ENCODE data around the gene MALRD1.

The MALRD1 gene

GRCh38 chr10:19719284-19719683 lies 670.7 kb downstream of the MALRD1 start:
- Histone ChIP-seq H3K9me3 (ENCODE audit: low read length) (no peaks in the 10 kb centered on the region), H3K9ac (ENCODE audit: low read length) (no peak overlapping the region), H3K27ac (ENCODE audit: low read depth, low read length, poor library complexity, severe bottlenecking) (no peak overlapping the region), H3K27me3 (ENCODE audit: insufficient read depth, low read length) (no peaks in the 10 kb centered on the region), H3K4me1 (ENCODE audit: insufficient read depth, low read length, severe bottlenecking) (no peaks in the 10 kb centered on the region), H3K9me2 (ENCODE audit: low read depth, low read length) (no peaks in the 10 kb centered on the region), H3K79me2 (ENCODE audit: insufficient read depth, low read length) (no peaks in the 10 kb centered on the region), H3F3A (ENCODE audit: insufficient read depth, low read length) (no peaks in the 10 kb centered on the region), H3K36me3 (ENCODE audit: insufficient read depth, low read length) (no peaks in the 10 kb centered on the region), H3K4me3 (ENCODE audit: low read depth, low read length, poor library complexity, severe bottlenecking) (no peak overlapping the region), H3K4me2 (ENCODE audit: low read length) (no peak overlapping the region), H4K20me1 (ENCODE audit: insufficient read depth, low read length) (no peaks in the 10 kb centered on the region), H2AFZ (ENCODE audit: low read length) (no peak overlapping the region)
- no peak for TF ChIP-seq CTCF (IDR thresholded peaks at IDR 0.05; ENCODE audit: low read length)

DNA sequence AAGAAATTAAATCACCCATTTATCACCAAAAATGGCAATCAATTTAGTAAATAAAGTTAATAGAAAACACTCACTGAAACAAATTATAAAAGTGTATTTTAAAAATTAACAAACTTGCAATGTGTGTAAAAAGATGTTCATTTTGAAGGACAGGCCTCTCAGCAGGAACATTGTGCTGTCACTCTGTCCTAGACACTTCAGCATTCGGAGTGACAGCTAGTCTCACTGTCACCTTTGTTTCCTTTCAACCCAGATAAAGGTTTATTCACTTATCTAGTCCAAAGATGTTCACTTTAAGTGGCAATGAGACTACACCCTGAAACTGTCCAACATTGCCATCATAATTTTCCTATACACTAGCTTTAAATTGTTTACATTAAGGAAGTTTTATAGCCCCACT lies 675.7 kb downstream of the MALRD1 start:
- H2AFZ ChIP-seq (ENCODE audit: low read length): no peak overlapping the region
- no peaks in the 10 kb centered on the region for H3K4me1 ChIP-seq (ENCODE audit: insufficient read depth, low read length, severe bottlenecking)
- no peak overlapping the region for H3K4me3 ChIP-seq (ENCODE audit: low read depth, low read length, poor library complexity, severe bottlenecking)
- no peaks in the 10 kb centered on the region for H4K20me1 ChIP-seq (ENCODE audit: insufficient read depth, low read length)
- H3K9ac ChIP-seq (ENCODE audit: low read length): no peak overlapping the region
- no peaks in the 10 kb centered on the region for H3K36me3 ChIP-seq (ENCODE audit: insufficient read depth, low read length)
- H3K9me3 ChIP-seq (ENCODE audit: low read length): no peaks in the 10 kb centered on the region
- H3K79me2 ChIP-seq (ENCODE audit: insufficient read depth, low read length): no peaks in the 10 kb centered on the region
- H3K27me3 ChIP-seq (ENCODE audit: insufficient read depth, low read length): no peaks in the 10 kb centered on the region
- H3F3A ChIP-seq (ENCODE audit: insufficient read depth, low read length): no peaks in the 10 kb centered on the region
- no peaks in the 10 kb centered on the region for H3K9me2 ChIP-seq (ENCODE audit: low read depth, low read length)
- H3K27ac ChIP-seq (ENCODE audit: low read depth, low read length, poor library complexity, severe bottlenecking): no peak overlapping the region
- H3K4me2 ChIP-seq (ENCODE audit: low read length): no peak overlapping the region
- TF ChIP-seq CTCF (IDR thresholded peaks at IDR 0.05; ENCODE audit: low read length) (no peak), EZH2 (IDR thresholded peaks at IDR 0.05; ENCODE audit: borderline replicate concordance, low read length) (no peak)

DNA sequence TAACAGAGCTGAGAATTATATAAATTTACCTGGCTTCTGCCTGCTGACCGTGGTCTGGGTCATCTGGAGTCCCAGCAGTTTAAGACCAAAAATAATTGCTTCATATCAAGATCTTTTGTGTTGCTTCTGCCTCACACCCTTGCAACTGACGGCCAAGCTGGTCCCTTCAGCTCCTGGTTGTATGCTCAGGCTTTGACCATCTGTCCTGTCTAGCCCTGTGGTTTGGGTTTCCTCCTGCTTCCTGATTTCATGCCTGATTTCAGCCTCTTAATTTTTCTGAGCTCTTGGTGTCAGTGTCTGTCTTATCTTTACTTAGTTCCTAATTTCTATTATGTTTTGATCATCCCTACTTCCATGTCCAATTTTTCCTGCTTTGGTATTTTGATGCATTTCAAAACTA lies 679.8 kb downstream of the MALRD1 start:
- H3F3A ChIP-seq (ENCODE audit: insufficient read depth, low read length): no peaks in the 10 kb centered on the region
- H3K27ac ChIP-seq (ENCODE audit: low read depth, low read length, poor library complexity, severe bottlenecking): no peak overlapping the region
- no peaks in the 10 kb centered on the region for H3K9me3 ChIP-seq (ENCODE audit: low read length)
- no peaks in the 10 kb centered on the region for H3K4me1 ChIP-seq (ENCODE audit: insufficient read depth, low read length, severe bottlenecking)
- TF ChIP-seq CTCF (IDR thresholded peaks at IDR 0.05; ENCODE audit: low read length) (no peak), EZH2 (IDR thresholded peaks at IDR 0.05; ENCODE audit: borderline replicate concordance, low read length) (no peak)
- no peaks in the 10 kb centered on the region for H3K27me3 ChIP-seq (ENCODE audit: insufficient read depth, low read length)
- H4K20me1 ChIP-seq (ENCODE audit: insufficient read depth, low read length): no peaks in the 10 kb centered on the region
- no peak overlapping the region for H3K9ac ChIP-seq (ENCODE audit: low read length)
- H3K4me3 ChIP-seq (ENCODE audit: low read depth, low read length, poor library complexity, severe bottlenecking): no peak overlapping the region
- H3K9me2 ChIP-seq (ENCODE audit: low read depth, low read length): no peaks in the 10 kb centered on the region
- H2AFZ ChIP-seq (ENCODE audit: low read length): no peak overlapping the region
- no peaks in the 10 kb centered on the region for H3K36me3 ChIP-seq (ENCODE audit: insufficient read depth, low read length)
- H3K4me2 ChIP-seq (ENCODE audit: low read length): no peak overlapping the region
- H3K79me2 ChIP-seq (ENCODE audit: insufficient read depth, low read length): no peaks in the 10 kb centered on the region

Measured in OCI-LY1 (cell line).